Stimulated activated memory B cell treated with anti-CD40 and anti-IgM and Interleukin-4, amounts not matched to agents 10 μg/mL and 1 μg/mL and 100 μg/mL, for 72 hours (primary cell): ENCODE data around the gene ZNF516.

Experiments used
- ATAC-seq: fragments of 150-1000 bp; cut with Tn5 transposase; 2 replicates; pipeline ENCODE4 v1.10.0; 2021
- H3K27ac Mint-ChIP-seq: one replicate; pipeline ENCODE4 v1.8.0; 2022; ENCODE audit warnings: mild to moderate bottlenecking, mixed read lengths
- H3K27me3 Mint-ChIP-seq: one replicate; pipeline ENCODE4 v1.8.0; 2022; ENCODE audit warnings: mixed read lengths
- H3K36me3 Mint-ChIP-seq: one replicate; pipeline ENCODE4 v1.8.0; 2022; ENCODE audit warnings: mixed read lengths
- H3K4me1 Mint-ChIP-seq: one replicate; pipeline ENCODE4 v1.8.0; 2022; ENCODE audit warnings: mixed read lengths
- H3K4me3 Mint-ChIP-seq: one replicate; pipeline ENCODE4 v1.8.0; 2022; ENCODE audit warnings: mild to moderate bottlenecking, moderate library complexity, mixed read lengths
- H3K9me3 Mint-ChIP-seq: one replicate; pipeline ENCODE4 v1.8.0; 2022; ENCODE audit warnings: mixed read lengths

Gene ZNF516

GRCh38 chr18:76369791-76370190, 125.3 kb downstream of the ZNF516 start:
- no peak overlapping the region for H3K27ac Mint-ChIP-seq
- ATAC-seq: no peak
- peaks cover 6% of the 10 kb centered on the region for H3K4me1 Mint-ChIP-seq
- no peaks in the 10 kb centered on the region for H3K27me3 Mint-ChIP-seq
- H3K36me3 Mint-ChIP-seq: peaks cover 18% of the 10 kb centered on the region
- H3K9me3 Mint-ChIP-seq: no peaks in the 10 kb centered on the region
- no peak overlapping the region for H3K4me3 Mint-ChIP-seq

GRCh38 chr18:76368976-76369375, 126.1 kb downstream of the ZNF516 start:
- Mint-ChIP-seq H3K27me3 (no peaks in the 10 kb centered on the region), H3K4me3 (no peak overlapping the region), H3K9me3 (no peaks in the 10 kb centered on the region), H3K27ac (no peak overlapping the region), H3K36me3 (peaks cover 17% of the 10 kb centered on the region), H3K4me1 (peaks cover 7% of the 10 kb centered on the region)
- no peak for ATAC-seq

- no peak for ATAC-seq
- peaks cover 23% of the 10 kb centered on the region for H3K36me3 Mint-ChIP-seq
- H3K9me3 Mint-ChIP-seq: no peaks in the 10 kb centered on the region
- peaks cover 14% of the 10 kb centered on the region for H3K4me1 Mint-ChIP-seq
- H3K27ac Mint-ChIP-seq: no peak overlapping the region
- no peaks in the 10 kb centered on the region for H3K27me3 Mint-ChIP-seq
- no peak overlapping the region for H3K4me3 Mint-ChIP-seq
Observed at GRCh38 chr18:76368271-76368670, 126.8 kb downstream of the ZNF516 start.

- peaks cover 26% of the 10 kb centered on the region for H3K36me3 Mint-ChIP-seq
- no peaks in the 10 kb centered on the region for H3K27me3 Mint-ChIP-seq
- H3K27ac Mint-ChIP-seq: no peak overlapping the region
- no peaks in the 10 kb centered on the region for H3K9me3 Mint-ChIP-seq
- ATAC-seq: no peak
- H3K4me1 Mint-ChIP-seq: peaks cover 19% of the 10 kb centered on the region
- no peak overlapping the region for H3K4me3 Mint-ChIP-seq
Observed at GRCh38 chr18:76367168-76368125, 127.6 kb downstream of the ZNF516 start.

- H3K4me3 Mint-ChIP-seq: no peak overlapping the region
- ATAC-seq: no peak
- H3K27me3 Mint-ChIP-seq: no peaks in the 10 kb centered on the region
- H3K9me3 Mint-ChIP-seq: no peaks in the 10 kb centered on the region
- H3K36me3 Mint-ChIP-seq: peaks cover 20% of the 10 kb centered on the region
- H3K27ac Mint-ChIP-seq: no peak overlapping the region
- peaks cover 19% of the 10 kb centered on the region for H3K4me1 Mint-ChIP-seq
Observed at GRCh38 chr18:76365561-76365960, 129.5 kb downstream of the ZNF516 start.

- Mint-ChIP-seq H3K27me3 (no peaks in the 10 kb centered on the region), H3K27ac (no peak overlapping the region), H3K36me3 (peaks cover 15% of the 10 kb centered on the region), H3K4me3 (peak overlapping the region; percentile 43), H3K4me1 (peaks cover 19% of the 10 kb centered on the region), H3K9me3 (no peaks in the 10 kb centered on the region)
- peak; percentile 36 for ATAC-seq
Observed at GRCh38 chr18:76364282-76365259, 130.5 kb downstream of the ZNF516 start.

- H3K9me3 Mint-ChIP-seq: no peaks in the 10 kb centered on the region
- H3K27me3 Mint-ChIP-seq: no peaks in the 10 kb centered on the region
- peaks cover 19% of the 10 kb centered on the region for H3K4me1 Mint-ChIP-seq
- H3K4me3 Mint-ChIP-seq: no peak overlapping the region
- peaks cover 20% of the 10 kb centered on the region for H3K36me3 Mint-ChIP-seq
- H3K27ac Mint-ChIP-seq: no peak overlapping the region
- ATAC-seq: no peak
Observed at GRCh38 chr18:76363436-76364120, 131.5 kb downstream of the ZNF516 start.

GRCh38 chr18:76362676-76363075, 132.4 kb downstream of the ZNF516 start:
- ATAC-seq: no peak
- H3K9me3 Mint-ChIP-seq: no peaks in the 10 kb centered on the region
- H3K27me3 Mint-ChIP-seq: no peaks in the 10 kb centered on the region
- no peak overlapping the region for H3K27ac Mint-ChIP-seq
- peaks cover 19% of the 10 kb centered on the region for H3K4me1 Mint-ChIP-seq
- H3K36me3 Mint-ChIP-seq: peaks cover 20% of the 10 kb centered on the region
- H3K4me3 Mint-ChIP-seq: no peak overlapping the region

GRCh38 chr18:76361219-76361618, 133.8 kb downstream of the ZNF516 start:
- Mint-ChIP-seq H3K36me3 (peaks cover 20% of the 10 kb centered on the region), H3K27me3 (no peaks in the 10 kb centered on the region), H3K9me3 (no peaks in the 10 kb centered on the region), H3K4me1 (peaks cover 19% of the 10 kb centered on the region), H3K4me3 (no peak overlapping the region), H3K27ac (no peak overlapping the region)
- ATAC-seq: no peak

GRCh38 chr18:76359909-76360308, 135.1 kb downstream of the ZNF516 start:
- Mint-ChIP-seq H3K4me1 (peaks cover 19% of the 10 kb centered on the region), H3K9me3 (no peaks in the 10 kb centered on the region), H3K4me3 (no peak overlapping the region), H3K27ac (no peak overlapping the region), H3K27me3 (no peaks in the 10 kb centered on the region), H3K36me3 (peaks cover 21% of the 10 kb centered on the region)
- no peak for ATAC-seq

GRCh38 chr18:76358774-76359173, 136.3 kb downstream of the ZNF516 start:
- no peak for ATAC-seq
- H3K4me3 Mint-ChIP-seq: no peak overlapping the region
- peaks cover 10% of the 10 kb centered on the region for H3K4me1 Mint-ChIP-seq
- H3K27me3 Mint-ChIP-seq: no peaks in the 10 kb centered on the region
- H3K36me3 Mint-ChIP-seq: peaks cover 20% of the 10 kb centered on the region
- no peak overlapping the region for H3K27ac Mint-ChIP-seq
- no peaks in the 10 kb centered on the region for H3K9me3 Mint-ChIP-seq

- no peak overlapping the region for H3K27ac Mint-ChIP-seq
Observed at GRCh38 chr18:76357585-76358260, 137.3 kb downstream of the ZNF516 start.

GRCh38 chr18:76357174-76357573, 137.9 kb downstream of the ZNF516 start:
- Mint-ChIP-seq H3K36me3 (peaks cover 12% of the 10 kb centered on the region), H3K27ac (no peak overlapping the region), H3K9me3 (no peaks in the 10 kb centered on the region), H3K4me3 (no peak overlapping the region), H3K4me1 (no peaks in the 10 kb centered on the region), H3K27me3 (no peaks in the 10 kb centered on the region)
- ATAC-seq: no peak

More at GRCh38 chr18:76357585-76358260, 137.3 kb downstream of the ZNF516 start:
- Mint-ChIP-seq H3K27me3 (no peaks in the 10 kb centered on the region), H3K9me3 (no peaks in the 10 kb centered on the region), H3K4me1 (no peaks in the 10 kb centered on the region), H3K36me3 (peaks cover 12% of the 10 kb centered on the region), H3K4me3 (no peak overlapping the region)
- ATAC-seq: no peak

- Mint-ChIP-seq H3K4me1 (no peaks in the 10 kb centered on the region), H3K9me3 (no peaks in the 10 kb centered on the region), H3K4me3 (no peak overlapping the region), H3K27me3 (no peaks in the 10 kb centered on the region), H3K36me3 (peaks cover 12% of the 10 kb centered on the region), H3K27ac (no peak overlapping the region)
- ATAC-seq: no peak
Observed at GRCh38 chr18:76356666-76357065, 138.4 kb downstream of the ZNF516 start.
